OCI-LY7 (cell line): Measurements from ENCODE around the gene CIP2A. TPM values are rescaled to one million over a fixed set of nuclear protein-coding genes. Genes with fewer than 3 reads are reported as not detected.

Experiments used
- BruUV-seq: library from RNA; stranded (reverse); fragments of 400-500 nt; replicated peaks from 2 replicates; lab custom pipeline; 2021; lab: Mats Ljungman, UMichigan
- CTCF ChIA-PET: fragments of 300-600 bp; sonication (Branson Sonifier 250); formaldehyde crosslinking; loops from one replicate; lab custom pipeline; 2022; ENCODE audit warnings: antibody characterized with exemption; ENCODE audit not compliant: unreplicated experiment; lab: Charles Lee
- POLR2A ChIA-PET: fragments of 300-600 bp; sonication (Branson Sonifier 250); formaldehyde crosslinking; loops from one replicate; lab custom pipeline; 2022; ENCODE audit warnings: antibody characterized with exemption; lab: Charles Lee
- DNase-seq: peaks from one replicate; pipeline ENCODE4 v3.0.0-alpha.2; 2015; ENCODE audit warnings: low spot score
- H2AFZ ChIP-seq: fragments of 200-600 bp; sonication (generic), shearing (Covaris generic); 2 replicates; pipeline ENCODE4 v1.6.1; 2014; ENCODE audit warnings: mild to moderate bottlenecking, antibody characterized with exemption, low read length, moderate library complexity
- H3K27ac ChIP-seq: fragments of 200-600 bp; sonication (generic); 2 replicates; pipeline ENCODE4 v1.5.1; 2014; ENCODE audit warnings: mixed run types, low read depth, mild to moderate bottlenecking, moderate library complexity, low read length, inconsistent platforms; ENCODE audit not compliant: poor library complexity, severe bottlenecking
- H3K36me3 ChIP-seq: fragments of 200-600 bp; sonication (generic); 2 replicates; pipeline ENCODE4 v1.6.1; 2014; ENCODE audit warnings: mild to moderate bottlenecking, antibody characterized with exemption, low read length, moderate library complexity, mixed read lengths; ENCODE audit not compliant: insufficient read depth
- H3K4me1 ChIP-seq: fragments of 200-600 bp; sonication (generic); 2 replicates; pipeline ENCODE4 v1.5.1; 2014; ENCODE audit warnings: mild to moderate bottlenecking, low read length; ENCODE audit not compliant: insufficient read depth, poor library complexity, severe bottlenecking
- H3K4me2 ChIP-seq: fragments of 200-600 bp; sonication (generic); 2 replicates; pipeline ENCODE4 v1.6.1; 2014; ENCODE audit warnings: mild to moderate bottlenecking, low read length
- H3K4me3 ChIP-seq: fragments of 200-600 bp; sonication (generic); 2 replicates; pipeline ENCODE4 v1.5.1; 2014; ENCODE audit warnings: mild to moderate bottlenecking, low read depth, low read length; ENCODE audit not compliant: poor library complexity, severe bottlenecking
- H3K79me2 ChIP-seq: fragments of 200-600 bp; sonication (generic); 2 replicates; pipeline ENCODE4 v1.6.1; 2016; ENCODE audit warnings: low read depth, mild to moderate bottlenecking, low read length, moderate library complexity, mixed read lengths; ENCODE audit not compliant: insufficient read depth
- H3K9me2 ChIP-seq: fragments of 200-600 bp; sonication (generic); 2 replicates; pipeline ENCODE4 v1.6.1; 2016; ENCODE audit warnings: mild to moderate bottlenecking, low read length, mixed read lengths; ENCODE audit not compliant: insufficient read depth
- H3K9me3 ChIP-seq: fragments of 200-600 bp; sonication (generic); 2 replicates; pipeline ENCODE4 v1.6.1; 2014; ENCODE audit warnings: mild to moderate bottlenecking, mixed run types, low read length, mixed read lengths
- H4K20me1 ChIP-seq: fragments of 200-600 bp; sonication (generic); 2 replicates; pipeline ENCODE4 v1.6.1; 2014; ENCODE audit warnings: mild to moderate bottlenecking, antibody characterized with exemption, low read length, moderate library complexity, mixed read lengths; ENCODE audit not compliant: insufficient read depth
- EZH2phosphoT487 ChIP-seq: fragments of 200-600 bp; sonication (generic); IDR thresholded peaks from 2 replicates; pipeline ENCODE4 v1.6.1; 2018; ENCODE audit warnings: low read depth, borderline replicate concordance, mild to moderate bottlenecking, mixed run types, antibody characterized with exemption, low read length, moderate library complexity, mixed read lengths
- intact Hi-C: fragments of 100-400 bp; cut with micrococcal nuclease; formaldehyde crosslinking; loops from one replicate; pipeline ENCODE4 v1.10.0; 2022; ENCODE audit not compliant: unreplicated experiment
- total RNA-seq, 2 experiments: library from RNA; depleted of rRNA in 1 of 2; stranded (reverse); fragments of >200 nt in 1 of 2; shearing (Covaris generic) in 1 of 2; gene quantifications; 2 replicates each; pipeline ENCODE4 v1.2.3, GENCODE V29; 2014 to 2022
- TF ChIP-seq, protein P1 (sequence below): fragments of 200-600 bp; sonication (generic); conservative IDR thresholded peaks from 2 replicates; pipeline ENCODE4 v1.5.1; 2014; ENCODE audit warnings: mild to moderate bottlenecking, antibody characterized with exemption, low read length, moderate library complexity, mixed read lengths

CIP2A gene
- total RNA-seq, 2 experiments from 2014 or later: 71.6 to 74.1 TPM

DNA sequence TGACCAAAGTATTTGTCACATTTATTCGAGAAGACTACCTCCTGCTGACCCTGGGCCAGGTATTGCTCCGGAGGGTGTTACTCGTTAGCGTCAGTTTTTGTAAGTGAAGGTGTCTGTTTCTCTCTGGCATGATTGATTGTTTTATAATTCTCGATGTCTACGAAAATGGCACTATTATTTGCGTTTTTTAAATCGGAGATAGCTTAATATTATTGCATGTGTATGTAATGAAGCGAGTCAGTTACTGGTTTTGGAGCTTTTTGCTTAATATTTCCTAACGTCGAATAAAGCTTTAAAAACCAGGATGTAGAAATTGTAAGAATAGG lies 723 bp upstream of the CIP2A start:
- TF ChIP-seq, protein P1, sequence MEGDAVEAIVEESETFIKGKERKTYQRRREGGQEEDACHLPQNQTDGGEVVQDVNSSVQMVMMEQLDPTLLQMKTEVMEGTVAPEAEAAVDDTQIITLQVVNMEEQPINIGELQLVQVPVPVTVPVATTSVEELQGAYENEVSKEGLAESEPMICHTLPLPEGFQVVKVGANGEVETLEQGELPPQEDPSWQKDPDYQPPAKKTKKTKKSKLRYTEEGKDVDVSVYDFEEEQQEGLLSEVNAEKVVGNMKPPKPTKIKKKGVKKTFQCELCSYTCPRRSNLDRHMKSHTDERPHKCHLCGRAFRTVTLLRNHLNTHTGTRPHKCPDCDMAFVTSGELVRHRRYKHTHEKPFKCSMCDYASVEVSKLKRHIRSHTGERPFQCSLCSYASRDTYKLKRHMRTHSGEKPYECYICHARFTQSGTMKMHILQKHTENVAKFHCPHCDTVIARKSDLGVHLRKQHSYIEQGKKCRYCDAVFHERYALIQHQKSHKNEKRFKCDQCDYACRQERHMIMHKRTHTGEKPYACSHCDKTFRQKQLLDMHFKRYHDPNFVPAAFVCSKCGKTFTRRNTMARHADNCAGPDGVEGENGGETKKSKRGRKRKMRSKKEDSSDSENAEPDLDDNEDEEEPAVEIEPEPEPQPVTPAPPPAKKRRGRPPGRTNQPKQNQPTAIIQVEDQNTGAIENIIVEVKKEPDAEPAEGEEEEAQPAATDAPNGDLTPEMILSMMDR: peak; percentile 46
- TF ChIP-seq EZH2phosphoT487: no peak
- intact Hi-C loops: loop anchor here (2.0 to 10.0 kb wide), 4 partner anchors 38 to 1155 kb away; partner anchors contain the start of gene IFT57
- ChIA-PET CTCF (no interaction called here), POLR2A (interaction anchor here (0.7 to 3.7 kb wide), 15 partner anchors 8 to 919 kb away, joined by 3 to 34 read pairs (median 4); no protein-coding TSS in a partner anchor)
- peak overlapping the region; percentile 97 for H3K4me2 ChIP-seq
- peaks cover 40% of the 10 kb centered on the region for H3K4me1 ChIP-seq
- peaks cover 26% of the 10 kb centered on the region for H4K20me1 ChIP-seq
- peak overlapping the region; percentile 93 for H3K4me3 ChIP-seq
- peak overlapping the region; percentile 87 for H3K27ac ChIP-seq
- no peaks in the 10 kb centered on the region for H3K9me3 ChIP-seq
- peaks cover 28% of the 10 kb centered on the region for H3K36me3 ChIP-seq
- no peak for DNase-seq
- BruUV-seq: TSS peak; percentile 90
- no peaks in the 10 kb centered on the region for H3K9me2 ChIP-seq
- H3K79me2 ChIP-seq: peaks cover 69% of the 10 kb centered on the region
- peak overlapping the region; percentile 84 for H2AFZ ChIP-seq

DNA sequence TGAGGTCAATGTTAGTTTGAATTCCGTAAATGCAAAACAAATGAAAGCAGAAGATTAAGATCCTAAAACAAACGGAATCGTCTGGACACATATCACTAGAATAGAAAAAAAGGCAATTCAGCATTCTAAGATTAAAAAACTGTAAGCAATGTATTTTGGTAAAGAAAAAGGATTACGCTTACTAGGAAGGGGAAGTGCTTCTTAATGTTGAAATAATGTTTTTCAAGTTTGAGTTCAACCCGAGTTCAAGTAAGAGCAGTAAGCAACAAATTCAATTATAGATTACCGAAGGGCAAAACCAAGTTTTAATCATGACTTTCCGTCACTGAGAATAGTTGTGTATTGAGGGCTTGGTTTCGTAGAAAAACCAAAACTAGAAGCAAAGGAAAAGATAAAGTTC lies 637 bp downstream of the CIP2A start:
- TF ChIP-seq EZH2phosphoT487: no peak
- TF ChIP-seq, protein P1: no peak
- Histone ChIP-seq H3K9me2 (no peaks in the 10 kb centered on the region), H3K27ac (peak overlapping the region; percentile 87), H3K9me3 (no peaks in the 10 kb centered on the region), H3K4me3 (peak overlapping the region; percentile 93), H3K79me2 (peaks cover 83% of the 10 kb centered on the region), H3K4me2 (peak overlapping the region; percentile 97), H4K20me1 (peaks cover 32% of the 10 kb centered on the region), H3K4me1 (peaks cover 40% of the 10 kb centered on the region), H3K36me3 (peaks cover 42% of the 10 kb centered on the region), H2AFZ (peak overlapping the region; percentile 84; the same call in 1 of the 2 replicates)
- no TSS peak for BruUV-seq
- peak; percentile 18 for DNase-seq
- intact Hi-C loops: loop anchor here (2.0 to 10.0 kb wide), 4 partner anchors 36 to 1154 kb away; partner anchors contain the start of gene IFT57
- CTCF ChIA-PET: no interaction called here
- POLR2A ChIA-PET: interaction anchor here (0.6 to 3.7 kb wide), 13 partner anchors 10 to 956 kb away, joined by 3 to 34 read pairs (median 4); no protein-coding TSS in a partner anchor

DNA sequence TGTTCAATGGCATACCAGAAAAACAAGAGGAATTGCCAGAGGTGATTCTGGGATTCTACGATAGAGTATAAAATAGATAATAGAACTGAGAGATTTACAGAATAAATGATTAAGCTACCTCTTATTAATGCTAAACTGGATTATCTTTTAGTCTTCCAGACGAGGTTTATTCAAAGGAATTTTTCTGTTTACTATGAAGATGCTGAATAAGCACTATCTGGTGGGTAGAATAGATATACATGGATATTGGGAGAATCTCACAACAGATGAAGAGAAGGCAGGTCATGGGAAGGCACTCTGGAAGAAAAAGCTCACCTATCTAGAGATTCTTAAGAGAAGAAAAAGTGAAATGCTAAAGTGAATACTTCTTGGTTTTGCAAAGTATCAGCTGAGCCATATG lies 11.2 kb downstream of the CIP2A start:
- Histone ChIP-seq H4K20me1 (peaks cover 4% of the 10 kb centered on the region; the same call in 1 of the 2 replicates), H2AFZ (no peak overlapping the region), H3K4me3 (no peak overlapping the region), H3K9me3 (peaks cover 6% of the 10 kb centered on the region; the same call in 1 of the 2 replicates), H3K36me3 (peaks cover 100% of the 10 kb centered on the region), H3K9me2 (no peaks in the 10 kb centered on the region), H3K79me2 (peaks cover 36% of the 10 kb centered on the region; the same call in 1 of the 2 replicates), H3K27ac (no peak overlapping the region), H3K4me2 (no peak overlapping the region), H3K4me1 (no peaks in the 10 kb centered on the region)
- DNase-seq: no peak
- ChIA-PET CTCF (no interaction called here), POLR2A (interaction anchor here (0.6 to 1.3 kb wide), 5 partner anchors 11 to 492 kb away, joined by 3 to 9 read pairs (median 3); partner anchors contain the start of genes CIP2A and DZIP3)
- no peak for TF ChIP-seq EZH2phosphoT487
- TF ChIP-seq, protein P1: no peak
- intact Hi-C loops: loop anchor here (2.0 kb wide), 1 partner anchor 15 kb away; no protein-coding TSS in a partner anchor
- no TSS peak for BruUV-seq
